COLO829 (cell line): Measurements from ENCODE around the gene LRRC25.

ENCODE experiments used
- DNase-seq: peaks from one replicate; pipeline ENCODE4 v3.0.0; 2012; ENCODE audit warnings: low spot score

LRRC25 gene

DNA sequence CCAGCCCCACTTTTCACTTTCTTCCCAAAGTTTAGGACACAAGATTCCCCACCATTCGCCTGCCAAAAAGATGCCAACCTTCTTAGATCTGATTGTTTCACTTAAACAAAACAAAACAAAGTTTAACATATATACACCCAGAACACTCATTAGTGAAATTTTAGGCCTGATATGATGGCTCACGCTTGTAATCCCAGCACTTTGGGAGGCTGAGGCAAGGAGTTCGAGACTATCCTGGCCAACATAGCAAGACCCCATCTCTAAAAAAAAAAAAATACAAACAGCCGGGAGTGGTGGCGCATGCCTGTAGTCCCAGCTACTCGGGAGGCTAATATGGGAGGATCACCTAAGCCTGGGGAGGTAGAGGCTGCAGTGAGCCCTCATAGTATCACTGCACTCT lies 52.1 kb downstream of the LRRC25 start:
- no peak for DNase-seq

GRCh38 chr19:18344582-18344950 lies 52.9 kb downstream of the LRRC25 start:
- no peak for DNase-seq

GRCh38 chr19:18342090-18342632 lies 55.3 kb downstream of the LRRC25 start:
- DNase-seq, result no peak
